HCT116 (cell line): ENCODE results near the gene DRC7. TPM values are rescaled to one million over a fixed set of nuclear protein-coding genes. Genes with fewer than 3 reads are reported as not detected.

Experiments
- ATAC-seq: fragments of 200-7000 bp; cut with Tn5 transposase; 2 replicates; pipeline ENCODE4 v1.9.1; 2020; ENCODE audit warnings: mild to moderate bottlenecking, moderate library complexity
- BruUV-seq: library from RNA; stranded (reverse); fragments of 400-500 nt; replicated peaks from 2 replicates; lab custom pipeline; 2021; lab: Mats Ljungman, UMichigan
- CTCF ChIA-PET: fragments of 300-600 bp; sonication (Branson Sonifier 250); formaldehyde crosslinking; loops from one replicate; lab custom pipeline; 2021; ENCODE audit warnings: antibody characterized with exemption; lab: Charles Lee
- POLR2A ChIA-PET: fragments of 300-600, 350-600 bp; sonication (Branson Sonifier 250); formaldehyde crosslinking; loops from one replicate; lab custom pipeline; 2021; ENCODE audit warnings: antibody characterized with exemption; lab: Charles Lee
- RAD21 ChIA-PET, 2 experiments: fragments of 300-600 bp; sonication (Branson Sonifier 250); formaldehyde crosslinking; loops; one replicate each; lab custom pipeline; 2023; ENCODE audit warnings: low total read pairs in 2 of 2; ENCODE audit not compliant: uncharacterized antibody in 2 of 2, unreplicated experiment in 2 of 2, low non-redundant PET in 1 of 2; lab: Charles Lee
- DNase-seq: peaks from one replicate; pipeline ENCODE4 v3.0.0-alpha.2; 2010; ENCODE audit warnings: low read depth, low spot score
- H2AFZ ChIP-seq: fragments of 200-600 bp; shearing (Covaris generic), sonication (generic); 2 replicates; pipeline ENCODE4 v1.6.1; 2017; ENCODE audit warnings: low read depth, mixed run types, mixed read lengths, antibody characterized with exemption, low read length; ENCODE audit not compliant: poor library complexity, severe bottlenecking
- H3K27ac ChIP-seq: 2 replicates; pipeline ENCODE4 v1.5.1; 2012; ENCODE audit warnings: low read depth, low read length
- H3K27me3 ChIP-seq: fragments of 200-600 bp; sonication (generic); 2 replicates; pipeline ENCODE4 v1.6.1; 2016; ENCODE audit warnings: mixed run types, low read length, mixed read lengths; ENCODE audit not compliant: insufficient read depth
- H3K36me3 ChIP-seq, 2 experiments: fragments of 200-500 bp in 1 of 2; fragments of 200-600 bp in 1 of 2; sonication (Bioruptor generic) in 1 of 2; sonication (generic) in 1 of 2; 2 replicates each; pipeline versions ENCODE4 v1.5.1 to v1.6.1; 2014 to 2016; ENCODE audit warnings: low read length in 2 of 2, inconsistent platforms in 1 of 2, mixed read lengths in 1 of 2, mixed run types in 1 of 2; ENCODE audit not compliant: insufficient read depth in 2 of 2, control insufficient read depth in 1 of 2
- H3K4me1 ChIP-seq, 2 experiments: fragments of 200-600 bp in 1 of 2; sonication (generic) in 1 of 2; 2 replicates each; pipeline versions ENCODE4 v1.5.1 to v1.6.1; 2012 to 2017; ENCODE audit warnings: low read length in 2 of 2, inconsistent platforms in 1 of 2, mild to moderate bottlenecking in 1 of 2, mixed read lengths in 1 of 2, mixed run types in 1 of 2, moderate library complexity in 1 of 2; ENCODE audit not compliant: insufficient read depth in 2 of 2, control insufficient read depth in 1 of 2
- H3K4me2 ChIP-seq: fragments of 200-600 bp; sonication (generic); 2 replicates; pipeline ENCODE4 v1.6.1; 2017; ENCODE audit warnings: mixed run types, low read length, mixed read lengths
- H3K4me3 ChIP-seq, 2 experiments: fragments of 200-600 bp in 1 of 2; sonication (generic) in 1 of 2; replicated peaks in 1 of 2; 2 replicates each; pipeline ENCODE4 v1.5.1; 2011 to 2016; ENCODE audit warnings: low read length in 2 of 2, control low read depth in 1 of 2, low read depth in 1 of 2, mild to moderate bottlenecking in 1 of 2, mixed read lengths in 1 of 2, mixed run types in 1 of 2
- H3K79me2 ChIP-seq: fragments of 200-600 bp; sonication (generic); 2 replicates; pipeline ENCODE4 v1.6.1; 2017; ENCODE audit warnings: mild to moderate bottlenecking, mixed run types, low read length, moderate library complexity, mixed read lengths; ENCODE audit not compliant: insufficient read depth
- H3K9ac ChIP-seq: fragments of 200-600 bp; sonication (generic); 2 replicates; pipeline ENCODE4 v1.6.1; 2016; ENCODE audit warnings: low read length, mixed read lengths
- H3K9me2 ChIP-seq: fragments of 200-600 bp; sonication (generic), shearing (Covaris generic); 2 replicates; pipeline ENCODE4 v1.6.1; 2017; ENCODE audit warnings: mixed run types, mild to moderate bottlenecking, moderate library complexity; ENCODE audit not compliant: insufficient read depth
- H3K9me3 ChIP-seq, 2 experiments: fragments of 200-500 bp in 1 of 2; fragments of 200-600 bp in 1 of 2; sonication (Bioruptor generic) in 1 of 2; sonication (generic) in 1 of 2; 2 replicates each; pipeline ENCODE4 v1.6.1; 2014 to 2017; ENCODE audit warnings: low read length in 2 of 2, mixed read lengths in 2 of 2, inconsistent platforms in 1 of 2, low read depth in 1 of 2, mild to moderate bottlenecking in 1 of 2, mixed run types in 1 of 2, moderate library complexity in 1 of 2; ENCODE audit not compliant: control insufficient read depth in 1 of 2, insufficient read depth in 1 of 2
- H4K20me1 ChIP-seq: fragments of 200-600 bp; sonication (generic), shearing (Covaris generic); 2 replicates; pipeline ENCODE4 v1.6.1; 2017; ENCODE audit warnings: mixed run types, mild to moderate bottlenecking, moderate library complexity; ENCODE audit not compliant: insufficient read depth
- ATF3 ChIP-seq: IDR thresholded peaks from 2 replicates; pipeline ENCODE4 v1.6.1; 2012
- EGR1 ChIP-seq: IDR thresholded peaks from 2 replicates; pipeline ENCODE4 v1.6.1; 2012; ENCODE audit warnings: low read depth
- EZH2 ChIP-seq: fragments of 200-600 bp; sonication (generic); IDR thresholded peaks from 2 replicates; pipeline ENCODE4 v1.6.1; 2017; ENCODE audit warnings: antibody characterized with exemption, mixed run types
- EZH2phosphoT487 ChIP-seq: fragments of 200-600 bp; IDR thresholded peaks from 2 replicates; pipeline ENCODE4 v1.6.1; 2018; ENCODE audit warnings: antibody characterized with exemption, borderline replicate concordance
- JUND ChIP-seq: IDR thresholded peaks from 2 replicates; pipeline ENCODE4 v1.6.1; 2012
- MAX ChIP-seq: IDR thresholded peaks from 2 replicates; pipeline ENCODE4 v1.6.1; 2012
- POLR2A ChIP-seq: IDR thresholded peaks from 2 replicates; pipeline ENCODE4 v1.7.0; 2011; ENCODE audit warnings: borderline replicate concordance; ENCODE audit not compliant: insufficient read depth, insufficient read length; ENCODE audit errors: extremely low read depth
- POLR2AphosphoS5 ChIP-seq: IDR thresholded peaks from 2 replicates; pipeline ENCODE4 v1.6.1; 2011; ENCODE audit warnings: mild to moderate bottlenecking, low read depth, low read length, moderate library complexity
- RAD21 ChIP-seq: IDR thresholded peaks from 2 replicates; pipeline ENCODE4 v1.6.1; 2012; ENCODE audit warnings: low read depth, mild to moderate bottlenecking
- REST ChIP-seq: IDR thresholded peaks from 2 replicates; pipeline ENCODE4 v1.6.1; 2012; ENCODE audit warnings: low read depth
- YY1 ChIP-seq: IDR thresholded peaks from 2 replicates; pipeline ENCODE4 v1.6.1; 2011; ENCODE audit warnings: low read length, low read depth, moderate library complexity, mild to moderate bottlenecking; ENCODE audit not compliant: insufficient replicate concordance; ENCODE audit errors: extremely low read depth
- ZFX ChIP-seq: fragments of 450-650 bp; IDR thresholded peaks from 2 replicates; pipeline ENCODE4 v1.6.1; 2017
- intact Hi-C: fragments of 100-400 bp; cut with micrococcal nuclease; formaldehyde crosslinking; loops from 2 replicates; pipeline ENCODE4 v1.10.0; 2022
- total RNA-seq: library from RNA; stranded (reverse); gene quantifications from one replicate; pipeline ENCODE4 v1.2.1, GENCODE V29; 2021; ENCODE audit not compliant: unreplicated experiment
- TF ChIP-seq, protein P1 (sequence below), 3 experiments: fragments of 200-600 bp in 1 of 3; sonication (generic) in 1 of 3; IDR thresholded peaks in 2 of 3; conservative IDR thresholded peaks in 1 of 3; 2 replicates each; pipeline ENCODE4 v1.5.1; 2012 to 2017; ENCODE audit warnings: low read depth in 2 of 3, low read length in 2 of 3, antibody characterized with exemption in 1 of 3, borderline replicate concordance in 1 of 3, control low read depth in 1 of 3, mild to moderate bottlenecking in 1 of 3, mixed read lengths in 1 of 3, mixed run types in 1 of 3, moderate library complexity in 1 of 3; ENCODE audit not compliant: insufficient read depth in 1 of 3

The DRC7 gene
- total RNA-seq, 1 experiment from 2014 or later, result 0.91 TPM

DNA sequence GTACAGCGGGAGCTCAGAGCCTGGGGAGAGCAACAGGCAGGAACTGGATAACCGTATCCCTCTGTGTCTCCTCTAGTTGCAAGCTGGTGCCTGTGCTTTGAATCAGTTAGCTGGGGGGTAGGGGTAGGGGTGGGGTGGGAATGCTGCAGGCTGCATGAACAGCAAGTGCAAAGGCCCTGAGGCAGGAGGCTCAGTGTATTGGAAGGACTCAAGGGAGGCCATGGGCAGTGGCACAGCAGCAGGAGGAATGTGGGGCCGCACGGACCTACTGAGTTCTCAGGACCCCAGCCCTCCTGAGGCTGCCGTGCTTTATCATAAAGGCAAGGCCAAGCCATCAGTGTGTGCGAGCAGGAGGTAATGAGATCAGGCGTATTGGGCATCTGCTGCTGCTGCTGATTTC is 44.2 kb downstream of the DRC7 start:
- intact Hi-C loops, result loop anchor here (5.0 kb wide), 1 partner anchor 147 kb away; no protein-coding TSS in a partner anchor
- no peak overlapping the region for H3K4me3 ChIP-seq
- ATAC-seq (no peak), DNase-seq (no peak)
- ChIA-PET POLR2A (interaction anchor here (0.6 kb wide), 1 partner anchor 184 kb away, joined by 4 read pairs; no protein-coding TSS in a partner anchor), RAD21 (no interaction called here), CTCF (no interaction called here)
- no peaks in the 10 kb centered on the region for H4K20me1 ChIP-seq
- no peak for TF ChIP-seq POLR2AphosphoS5
- TF ChIP-seq ATF3, result no peak
- no peak for TF ChIP-seq EGR1
- H3K9me2 ChIP-seq, result no peaks in the 10 kb centered on the region
- peaks cover 8 to 23% of the 10 kb centered on the region in 2 experiments for H3K4me1 ChIP-seq
- BruUV-seq, result no TSS peak
- no peaks in the 10 kb centered on the region for H3K36me3 ChIP-seq
- H3K27ac ChIP-seq, result no peak overlapping the region
- no peaks in the 10 kb centered on the region for H3K9me3 ChIP-seq
- H3K4me2 ChIP-seq, result no peak overlapping the region
- H3K27me3 ChIP-seq, result no peaks in the 10 kb centered on the region
- H3K79me2 ChIP-seq, result peaks cover 10% of the 10 kb centered on the region; the same call in 1 of the 2 replicates
- no peak overlapping the region for H3K9ac ChIP-seq
- H2AFZ ChIP-seq, result no peak overlapping the region

DNA sequence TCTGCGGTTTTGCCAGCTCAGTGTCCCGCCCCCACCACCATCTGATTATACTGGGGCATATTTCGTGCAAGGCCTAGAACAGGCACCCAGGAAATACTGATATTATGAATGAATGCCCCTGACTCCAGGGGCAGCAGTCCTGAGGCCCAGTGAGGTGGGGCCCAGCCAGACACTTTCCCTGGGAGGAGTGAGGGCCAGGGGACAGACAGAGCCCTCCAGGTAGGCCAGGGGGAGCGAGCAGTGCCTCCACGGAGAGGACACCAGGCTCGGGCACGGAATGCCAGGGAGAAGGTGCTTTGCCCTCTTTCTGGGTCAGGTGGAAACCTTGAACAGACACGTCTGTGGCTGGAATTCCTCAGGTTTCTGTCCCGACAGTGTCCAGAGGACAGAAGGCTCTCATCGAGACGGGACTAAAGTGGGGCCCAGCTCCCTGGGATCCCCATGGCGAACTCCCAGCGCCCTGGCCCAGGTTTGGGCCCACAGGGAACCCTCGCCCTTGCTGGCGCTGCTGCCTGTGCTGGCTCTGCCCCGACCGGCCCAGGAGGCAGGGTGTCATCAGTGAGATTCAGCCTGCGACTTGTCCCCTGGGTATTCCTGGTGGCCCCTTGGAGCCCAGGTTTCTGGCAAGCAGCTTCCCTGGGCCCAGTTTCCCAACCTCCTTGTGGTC is 45.3 kb downstream of the DRC7 start:
- no peaks in the 10 kb centered on the region for H3K9me3 ChIP-seq
- ChIA-PET CTCF (no interaction called here), POLR2A (no interaction called here), RAD21 (no interaction called here)
- H3K9me2 ChIP-seq, result no peaks in the 10 kb centered on the region
- no peaks in the 10 kb centered on the region for H3K27me3 ChIP-seq
- intact Hi-C loops, result loop anchor here (5.0 kb wide), 1 partner anchor 148 kb away; no protein-coding TSS in a partner anchor
- no TSS peak for BruUV-seq
- ATAC-seq, result no peak
- no peak for DNase-seq
- no peaks in the 10 kb centered on the region for H3K36me3 ChIP-seq
- H3K4me1 ChIP-seq, result peaks cover 8 to 16% of the 10 kb centered on the region in 2 experiments
- H3K4me3 ChIP-seq, result no peak overlapping the region
- peaks cover 5% of the 10 kb centered on the region; the same call in 1 of the 2 replicates for H3K79me2 ChIP-seq
- H3K9ac ChIP-seq, result no peak overlapping the region
- no peaks in the 10 kb centered on the region for H4K20me1 ChIP-seq
- H2AFZ ChIP-seq, result no peak overlapping the region
- no peak overlapping the region for H3K4me2 ChIP-seq
- H3K27ac ChIP-seq, result no peak overlapping the region
- TF ChIP-seq EZH2phosphoT487 (no peak), ATF3 (no peak), ZFX (no peak), REST (no peak), EGR1 (no peak), POLR2A (no peak), EZH2 (no peak), YY1 (no peak), MAX (no peak), RAD21 (no peak), JUND (no peak)
- TF ChIP-seq, protein P1, sequence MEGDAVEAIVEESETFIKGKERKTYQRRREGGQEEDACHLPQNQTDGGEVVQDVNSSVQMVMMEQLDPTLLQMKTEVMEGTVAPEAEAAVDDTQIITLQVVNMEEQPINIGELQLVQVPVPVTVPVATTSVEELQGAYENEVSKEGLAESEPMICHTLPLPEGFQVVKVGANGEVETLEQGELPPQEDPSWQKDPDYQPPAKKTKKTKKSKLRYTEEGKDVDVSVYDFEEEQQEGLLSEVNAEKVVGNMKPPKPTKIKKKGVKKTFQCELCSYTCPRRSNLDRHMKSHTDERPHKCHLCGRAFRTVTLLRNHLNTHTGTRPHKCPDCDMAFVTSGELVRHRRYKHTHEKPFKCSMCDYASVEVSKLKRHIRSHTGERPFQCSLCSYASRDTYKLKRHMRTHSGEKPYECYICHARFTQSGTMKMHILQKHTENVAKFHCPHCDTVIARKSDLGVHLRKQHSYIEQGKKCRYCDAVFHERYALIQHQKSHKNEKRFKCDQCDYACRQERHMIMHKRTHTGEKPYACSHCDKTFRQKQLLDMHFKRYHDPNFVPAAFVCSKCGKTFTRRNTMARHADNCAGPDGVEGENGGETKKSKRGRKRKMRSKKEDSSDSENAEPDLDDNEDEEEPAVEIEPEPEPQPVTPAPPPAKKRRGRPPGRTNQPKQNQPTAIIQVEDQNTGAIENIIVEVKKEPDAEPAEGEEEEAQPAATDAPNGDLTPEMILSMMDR (IDR thresholded peaks at IDR 0.05 in 2 of 3, conservative IDR thresholded peaks at IDR 0.05 in 1 of 3; ENCODE audit: borderline replicate concordance in 1 of 3, insufficient read depth in 1 of 3, low read depth in 2 of 3, low read length in 2 of 3), result no peak
